GM18505 (cell line): Measurements from ENCODE around the gene CEP20.

Source experiments
- ATAC-seq: cut with Tn5 transposase; IDR thresholded peaks from one replicate; pipeline ENCODE4 v1.9.1; 2021; ENCODE audit not compliant: unreplicated experiment
- POLR2A ChIP-seq: IDR thresholded peaks from 4 replicates; pipeline ENCODE4 v1.6.1; 2011; ENCODE audit warnings: borderline replicate concordance; ENCODE audit not compliant: insufficient read depth, insufficient read length; ENCODE audit errors: extremely low read depth

CEP20 gene

DNA sequence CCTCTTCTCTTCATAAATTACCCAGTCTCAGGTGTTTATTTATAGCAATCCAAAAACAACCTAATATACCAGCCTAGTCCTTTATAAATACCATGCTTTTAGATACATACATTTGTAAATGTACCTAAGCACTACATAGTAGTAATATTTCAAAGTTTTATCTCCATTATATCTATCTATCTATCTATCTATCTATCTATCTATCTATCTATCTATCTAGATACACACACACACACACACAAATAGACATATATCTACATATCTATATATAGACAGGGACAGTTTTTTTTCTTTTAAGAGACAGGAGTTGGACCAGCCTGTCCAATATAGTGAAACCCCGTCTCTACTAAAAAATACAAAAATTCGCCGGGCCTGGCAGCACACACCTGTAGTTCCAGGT is 5.8 kb downstream of the CEP20 start:
- TF ChIP-seq POLR2A = no peak
- ATAC-seq = no peak

DNA sequence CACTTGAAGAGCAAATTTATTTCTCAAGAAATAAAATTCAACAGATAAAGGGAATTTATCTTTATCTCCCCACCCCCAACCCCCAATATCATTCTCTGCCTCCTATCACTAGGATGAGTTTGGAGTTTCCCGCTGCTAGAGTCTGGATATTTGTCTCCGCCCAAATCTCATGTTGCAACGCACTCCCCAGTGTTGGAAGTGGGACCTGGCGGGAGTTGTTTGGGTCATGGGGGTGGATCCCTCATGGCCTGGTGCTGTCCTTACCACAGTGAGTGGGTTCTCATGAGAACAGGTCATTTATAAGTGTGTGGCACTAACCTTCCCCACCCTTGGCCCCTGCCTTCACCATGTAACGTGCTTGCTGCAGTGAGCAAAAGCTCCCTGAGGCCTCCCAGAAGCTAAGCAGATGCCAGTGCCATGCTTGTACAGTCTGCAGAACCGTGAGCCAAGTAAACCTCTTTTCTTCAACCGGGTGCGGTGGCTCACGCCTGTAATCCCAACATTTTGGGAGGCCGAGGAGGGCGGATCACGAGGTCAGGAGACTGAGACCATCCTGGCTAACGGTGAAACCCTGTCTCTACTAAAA is 6.5 kb downstream of the CEP20 start:
- TF ChIP-seq POLR2A = no peak
- no peak for ATAC-seq

DNA sequence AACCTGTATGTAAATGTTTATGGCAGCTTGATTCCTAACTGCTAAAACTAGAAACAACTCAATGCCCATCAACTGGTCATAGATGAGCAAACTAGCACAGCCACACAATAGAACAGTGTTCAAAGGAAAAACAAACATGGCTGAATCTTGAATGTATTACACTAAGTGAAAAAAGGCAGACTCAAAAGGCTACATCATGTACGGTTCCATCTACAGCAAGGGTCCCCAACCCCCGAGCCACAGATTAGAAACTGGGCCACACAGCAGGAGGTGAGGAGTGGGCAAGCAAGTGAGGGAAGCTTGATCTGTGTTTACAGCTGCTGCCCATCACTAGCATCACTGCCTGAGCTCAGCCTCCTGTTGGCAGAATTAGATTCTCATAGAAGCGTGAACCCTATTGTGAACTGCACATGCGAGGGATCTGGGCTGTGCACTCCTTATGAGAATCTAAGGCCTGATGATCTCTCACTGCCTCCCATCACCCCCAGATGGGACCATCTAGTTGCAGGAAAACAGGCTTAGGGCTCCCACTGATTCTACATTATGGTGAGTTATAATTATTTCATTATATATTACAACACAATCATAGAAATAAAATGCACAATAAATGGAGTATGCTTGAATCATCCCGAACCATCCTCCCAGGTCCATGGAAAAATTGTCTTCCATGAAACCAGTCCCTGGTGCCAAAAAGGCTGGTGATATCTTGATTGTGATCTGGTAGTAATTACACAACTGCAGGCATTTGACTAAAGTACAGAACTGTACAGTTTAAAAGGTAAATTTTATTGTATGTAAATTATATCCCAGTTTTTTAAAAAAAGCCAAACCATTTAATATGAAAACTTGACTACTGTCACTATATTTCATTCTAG is 7.7 kb downstream of the CEP20 start:
- TF ChIP-seq POLR2A = no peak
- ATAC-seq = no peak

DNA sequence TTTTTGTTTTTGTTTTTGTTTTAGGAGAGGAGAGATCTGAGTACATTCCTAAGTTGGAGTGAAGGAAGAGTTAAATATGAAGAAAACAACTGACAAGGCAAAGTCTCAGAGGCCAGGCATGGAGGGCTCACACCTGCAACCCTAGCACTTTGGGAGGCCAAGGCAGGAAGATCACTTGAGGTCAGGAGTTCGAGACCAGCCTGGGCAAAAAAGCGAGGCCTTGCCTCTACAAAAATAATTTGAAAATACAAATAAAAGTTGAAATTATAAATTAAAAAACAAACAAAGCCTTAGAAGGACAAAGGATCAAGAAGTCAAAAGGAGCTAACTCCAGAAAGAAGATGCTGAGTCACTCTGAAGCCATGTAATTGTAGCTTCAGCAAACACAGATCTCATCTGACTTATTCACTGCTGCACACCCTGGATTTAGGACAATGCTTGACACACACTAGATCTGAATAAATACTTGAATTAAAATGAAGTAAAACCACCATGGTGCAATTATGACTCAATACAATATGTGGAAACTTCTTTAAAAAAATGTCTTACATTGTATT is 9.1 kb downstream of the CEP20 start:
- ATAC-seq = no peak
- TF ChIP-seq POLR2A = no peak

DNA sequence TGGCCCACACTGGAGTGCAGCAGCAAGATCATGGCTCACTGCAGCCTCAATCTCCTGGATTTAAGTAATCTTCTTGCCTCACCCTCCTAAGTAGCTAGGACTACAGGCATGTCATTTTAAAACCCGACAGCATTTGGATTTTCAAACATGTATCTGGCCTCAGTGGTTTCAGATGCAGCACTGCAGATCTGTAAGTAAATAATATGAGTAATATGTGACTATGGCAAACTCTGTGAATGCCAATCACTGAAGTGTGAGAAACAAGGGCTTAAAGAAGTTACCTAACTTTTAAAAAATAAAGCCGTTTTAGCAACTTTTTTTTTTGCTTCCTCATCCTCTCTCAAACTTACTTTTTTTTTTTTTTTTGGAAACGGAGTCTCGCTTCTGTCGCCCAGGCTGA is 11.9 kb downstream of the CEP20 start:
- ATAC-seq = no peak
- no peak for TF ChIP-seq POLR2A

DNA sequence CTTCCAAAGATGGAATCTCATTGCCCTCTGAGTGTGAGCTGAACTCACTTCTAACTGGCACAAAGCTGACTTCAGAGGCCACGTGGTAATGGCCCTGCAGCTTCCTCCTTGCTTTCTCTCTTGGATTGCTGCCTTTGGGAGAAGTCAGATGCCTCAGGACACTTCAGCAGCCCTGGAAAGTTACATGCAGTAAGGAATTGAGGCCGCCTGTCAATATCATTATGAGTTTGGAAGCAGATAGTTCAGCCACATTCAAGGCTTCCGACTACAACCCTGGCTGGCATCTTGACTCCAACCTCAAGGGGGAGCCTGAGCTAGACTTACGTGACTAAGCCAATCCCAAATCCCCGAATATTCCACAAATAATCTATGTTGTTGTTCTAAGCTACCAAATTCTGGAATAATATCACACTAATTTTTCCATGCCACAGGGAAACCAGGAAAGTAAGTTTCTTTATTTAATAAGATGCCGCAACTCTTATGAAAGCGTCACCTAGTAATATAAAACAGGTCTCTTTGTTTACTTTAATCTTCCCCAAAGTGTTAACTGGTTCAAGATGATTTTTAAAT is 13.6 kb downstream of the CEP20 start:
- ATAC-seq = no peak
- no peak for TF ChIP-seq POLR2A

DNA sequence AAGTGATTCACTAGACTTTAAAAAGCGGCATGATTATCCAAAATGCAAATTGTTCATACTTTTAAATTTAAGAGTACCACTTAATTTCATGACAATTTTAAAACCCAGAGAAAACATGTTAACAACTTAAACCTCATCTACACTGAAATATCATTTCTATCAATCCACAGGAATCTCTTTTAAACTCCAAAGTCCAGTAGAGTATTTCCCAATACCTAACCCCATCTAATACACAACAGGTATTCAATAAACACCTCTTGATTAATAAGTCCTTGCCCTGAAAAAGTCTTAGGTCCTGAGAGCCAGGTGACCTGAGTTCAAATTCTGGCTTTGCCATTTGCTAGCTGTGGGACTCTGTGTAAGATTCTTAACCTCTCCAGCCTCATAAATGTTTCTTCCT is 14.7 kb downstream of the CEP20 start:
- no peak for ATAC-seq
- no peak for TF ChIP-seq POLR2A

DNA sequence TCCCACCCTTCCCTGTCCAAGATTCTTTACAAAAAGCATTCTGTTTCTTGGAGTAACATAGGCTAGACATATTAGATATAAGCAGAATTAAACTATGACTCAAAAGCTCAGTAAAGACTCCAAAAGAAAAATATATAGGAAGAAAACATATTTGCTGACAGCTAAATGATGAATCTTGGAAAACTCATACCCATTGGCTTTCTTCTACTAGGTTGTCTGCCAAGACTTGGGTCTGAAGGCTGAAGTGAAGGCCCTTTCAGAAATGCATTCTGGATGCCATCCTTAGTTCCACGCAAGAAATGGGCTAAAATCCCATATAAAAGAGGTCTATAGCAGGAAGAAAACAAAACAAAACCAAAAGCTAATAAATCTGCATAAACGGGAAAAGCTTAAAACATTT is 15.1 kb downstream of the CEP20 start:
- no peak for TF ChIP-seq POLR2A
- no peak for ATAC-seq

DNA sequence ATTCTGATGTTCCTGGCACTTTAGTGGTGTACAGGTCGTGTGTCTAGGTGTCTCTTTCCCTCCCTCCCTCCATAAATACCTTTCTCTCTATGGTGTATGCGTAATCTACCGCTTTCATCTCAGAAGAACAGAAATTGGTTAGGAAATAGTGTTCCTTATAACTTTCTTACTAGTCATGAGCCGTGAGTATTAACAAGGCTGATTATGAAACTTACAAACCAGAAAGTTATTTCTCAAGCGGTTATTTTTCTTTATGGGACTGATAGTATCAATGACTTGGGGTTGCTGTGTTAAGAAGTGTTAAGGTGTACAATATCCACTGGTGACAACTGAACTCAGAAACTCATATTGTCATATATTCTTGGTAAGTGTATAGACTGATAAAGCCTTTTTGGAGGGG is 18.4 kb downstream of the CEP20 start:
- no peak for ATAC-seq
- TF ChIP-seq POLR2A = no peak

DNA sequence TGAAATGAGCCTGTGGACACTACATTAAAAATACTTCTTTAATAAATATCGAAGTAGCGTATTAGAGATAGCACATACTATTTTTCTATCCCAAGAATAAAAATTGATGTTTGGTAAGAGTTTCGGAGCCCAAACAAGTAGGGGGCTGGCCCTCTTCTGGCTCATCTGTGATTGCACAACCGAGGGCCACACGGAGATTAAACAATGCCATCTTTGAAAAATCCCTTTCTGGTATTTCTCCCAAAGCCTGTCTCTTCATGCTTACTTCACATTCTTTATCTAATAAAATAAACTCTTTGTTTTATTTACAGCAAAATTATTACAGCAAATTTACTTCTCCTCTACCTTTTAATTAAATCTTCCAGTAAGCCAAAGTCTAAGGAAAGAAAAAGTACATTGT is 22.0 kb downstream of the CEP20 start:
- no peak for ATAC-seq
- no peak for TF ChIP-seq POLR2A

DNA sequence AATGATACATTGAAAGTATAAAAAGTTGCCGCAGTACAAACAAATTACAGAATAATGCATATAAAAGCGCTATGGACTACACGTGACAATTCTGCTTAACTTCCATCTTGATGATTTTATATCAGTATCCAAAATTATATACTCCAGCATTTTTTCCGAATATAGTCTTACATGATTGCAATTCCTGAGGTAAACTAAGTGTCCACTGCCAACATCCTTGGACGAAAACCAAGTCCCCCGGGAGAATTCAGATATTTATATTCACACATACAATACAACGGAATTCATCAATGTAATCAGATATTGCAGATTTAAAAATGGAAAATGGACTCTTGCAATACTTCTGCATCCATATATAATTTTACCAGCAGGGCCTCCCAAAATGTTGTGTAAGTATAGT is 22.7 kb downstream of the CEP20 start:
- no peak for ATAC-seq
- no peak for TF ChIP-seq POLR2A

DNA sequence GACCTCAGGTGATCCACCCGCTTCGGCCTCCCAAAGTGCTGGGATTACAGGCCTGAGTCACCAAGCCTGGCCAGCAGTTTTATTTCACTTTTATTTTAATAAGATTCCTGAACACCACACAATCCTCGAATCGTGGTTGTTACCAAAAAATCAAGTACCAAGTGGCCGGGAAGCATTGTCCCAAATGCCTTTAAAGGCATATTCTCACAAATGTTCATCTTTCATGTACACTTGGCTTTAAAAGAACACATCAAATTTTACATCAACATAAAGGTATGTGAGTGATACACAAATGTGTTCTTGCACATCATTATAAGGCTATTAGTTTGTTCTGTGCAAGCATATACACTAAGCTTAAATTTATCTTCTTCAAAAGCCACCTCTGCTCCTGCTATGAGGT is 23.5 kb downstream of the CEP20 start:
- no peak for ATAC-seq
- TF ChIP-seq POLR2A = no peak

DNA sequence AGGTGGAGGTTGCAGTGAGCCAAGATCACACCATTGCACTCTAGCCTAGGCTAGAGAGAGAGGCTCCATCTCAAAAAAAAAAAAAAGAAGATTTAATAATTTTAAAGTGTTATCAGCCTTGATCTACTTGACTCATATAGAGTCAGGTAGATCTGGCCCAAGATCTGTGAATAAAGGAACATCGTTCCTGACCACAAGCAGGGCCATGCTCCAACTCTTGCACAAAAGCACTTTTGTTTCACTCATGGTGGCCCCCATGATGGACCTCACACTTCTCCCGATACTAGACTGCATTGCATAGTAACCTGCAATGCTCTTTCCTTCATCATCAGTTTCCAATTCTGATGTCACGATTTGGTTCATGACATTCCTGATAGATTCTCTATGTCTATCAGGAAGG is 26.4 kb downstream of the CEP20 start:
- no peak for TF ChIP-seq POLR2A
- no peak for ATAC-seq
